Measurements from ENCODE around the gene ZNF74.
"Not testable (repeated sequence)": the region's sequence is repeated elsewhere in the genome, so short reads cannot be mapped to it uniquely, and the experiment has no call there.

Gene ZNF74

GRCh38 chr22:20393705-20394476 is at the start of gene ZNF74:
Gene ZNF74, plus strand, starts transcription at chr22:20394151. Its CDS starts 478 bp downstream, at chr22:20394629.
- DNase-seq: peak; percentile 75 to 96

- DNase-seq: not testable (repeated sequence)
Observed at GRCh38 chr22:20346553-20346952, 47.4 kb upstream of the ZNF74 start.

DNA sequence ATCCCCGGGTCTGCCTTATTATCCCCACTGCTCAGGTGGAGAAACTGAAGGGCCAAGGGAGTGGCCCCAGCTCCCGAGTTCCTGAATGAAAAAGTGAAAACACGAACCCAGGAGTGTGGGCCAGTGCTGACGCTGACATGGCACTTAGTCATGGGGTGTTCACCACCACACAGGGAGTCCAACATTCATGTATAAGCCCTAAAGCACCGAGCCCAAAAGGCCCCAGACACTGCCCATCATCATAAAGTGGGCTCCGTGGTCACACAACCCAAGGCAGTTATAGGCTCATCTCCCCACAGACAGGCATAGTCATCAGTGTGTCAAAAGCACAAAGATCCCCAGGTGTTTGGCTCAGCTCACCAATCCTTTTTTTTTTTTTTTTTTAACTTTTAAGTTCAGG is 41.4 kb upstream of the ZNF74 start:
- not testable (repeated sequence) for DNase-seq

GRCh38 chr22:20354238-20354975 is 39.5 kb upstream of the ZNF74 start:
- no peak for DNase-seq

GRCh38 chr22:20355939-20356636 is 37.9 kb upstream of the ZNF74 start:
- DNase-seq: not testable (repeated sequence)

DNA sequence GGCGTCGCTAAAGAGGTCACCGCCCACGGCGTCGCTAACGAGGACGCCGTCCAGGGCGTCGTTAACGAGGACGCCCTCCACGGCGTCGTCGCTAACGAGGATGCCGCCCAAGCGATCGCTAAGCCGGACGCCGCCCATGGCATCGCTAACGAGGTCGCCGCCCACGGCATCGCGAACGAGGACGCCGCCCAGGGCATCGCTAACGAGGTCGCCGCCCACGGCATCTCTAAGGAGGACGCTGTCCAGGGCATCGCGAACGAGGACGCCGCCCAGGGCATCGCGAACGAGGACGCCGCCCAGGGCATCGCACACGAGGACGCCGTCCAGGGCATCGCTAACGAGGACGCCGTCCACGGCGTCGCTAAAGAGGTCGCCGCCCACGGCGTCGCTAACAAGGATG is 37.0 kb upstream of the ZNF74 start:
- DNase-seq: not testable (repeated sequence)

GRCh38 chr22:20357967-20358366 is 36.0 kb upstream of the ZNF74 start:
- DNase-seq: not testable (repeated sequence)

GRCh38 chr22:20358503-20359239 is 35.3 kb upstream of the ZNF74 start:
- not testable (repeated sequence) for DNase-seq

DNA sequence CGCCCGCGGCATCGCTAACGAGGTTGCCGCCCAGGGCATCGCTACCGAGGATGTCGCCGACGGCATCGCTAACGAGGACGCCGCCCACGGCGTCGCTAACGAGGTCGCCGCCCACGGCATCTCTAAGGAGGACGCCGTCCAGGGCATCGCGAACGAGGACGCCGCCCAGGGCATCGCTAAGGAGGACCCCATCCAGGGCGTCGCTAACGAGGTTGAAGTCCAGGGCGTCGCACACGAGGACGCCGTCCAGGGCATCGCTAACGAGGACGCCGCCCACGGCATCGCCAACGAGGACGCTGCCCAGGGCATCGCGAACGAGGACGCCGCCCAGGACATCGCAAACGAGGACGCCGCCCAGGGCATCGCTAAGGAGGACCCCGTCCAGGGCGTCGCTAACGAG is 33.7 kb upstream of the ZNF74 start:
- DNase-seq: not testable (repeated sequence)

DNA sequence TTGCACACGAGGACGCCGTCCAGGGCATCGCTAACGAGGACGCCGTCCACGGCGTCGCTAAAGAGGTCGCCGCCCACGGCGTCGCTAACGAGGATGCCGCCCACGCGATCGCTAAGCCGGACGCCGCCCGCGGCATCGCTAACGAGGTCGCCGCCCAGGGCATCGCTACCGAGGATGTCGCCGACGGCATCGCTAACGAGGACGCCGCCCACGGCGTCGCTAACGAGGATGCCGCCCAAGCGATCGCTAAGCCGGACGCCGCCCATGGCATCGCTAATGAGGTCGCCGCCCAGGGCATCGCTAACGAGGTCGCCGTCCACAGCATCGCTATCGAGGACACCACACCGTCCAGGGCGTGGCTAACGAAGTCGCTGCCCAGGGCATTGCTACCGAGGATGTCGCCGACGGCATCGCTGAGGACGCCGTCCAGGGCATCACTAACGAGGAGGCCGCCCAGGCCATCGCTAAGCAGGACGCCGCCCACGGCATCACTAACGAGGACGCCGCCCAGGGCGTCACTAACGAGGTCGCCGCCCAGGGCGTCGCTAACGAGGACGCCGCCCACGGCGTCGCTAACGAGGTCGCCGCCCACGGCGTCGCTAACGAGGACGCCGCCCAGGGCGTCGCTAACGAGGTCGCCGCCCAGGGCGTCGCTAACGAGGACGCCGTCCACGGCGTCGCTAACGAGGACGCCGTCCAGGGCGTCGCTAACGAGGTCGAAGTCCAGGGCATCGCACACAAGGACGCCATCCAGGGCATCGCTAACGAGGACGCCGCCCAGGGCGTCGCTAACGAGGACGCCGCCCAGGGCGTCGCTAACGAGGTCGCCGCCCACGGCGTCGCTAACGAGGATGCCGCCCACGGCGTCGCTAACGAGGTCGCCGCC is 32.8 kb upstream of the ZNF74 start:
- DNase-seq: not testable (repeated sequence)

DNA sequence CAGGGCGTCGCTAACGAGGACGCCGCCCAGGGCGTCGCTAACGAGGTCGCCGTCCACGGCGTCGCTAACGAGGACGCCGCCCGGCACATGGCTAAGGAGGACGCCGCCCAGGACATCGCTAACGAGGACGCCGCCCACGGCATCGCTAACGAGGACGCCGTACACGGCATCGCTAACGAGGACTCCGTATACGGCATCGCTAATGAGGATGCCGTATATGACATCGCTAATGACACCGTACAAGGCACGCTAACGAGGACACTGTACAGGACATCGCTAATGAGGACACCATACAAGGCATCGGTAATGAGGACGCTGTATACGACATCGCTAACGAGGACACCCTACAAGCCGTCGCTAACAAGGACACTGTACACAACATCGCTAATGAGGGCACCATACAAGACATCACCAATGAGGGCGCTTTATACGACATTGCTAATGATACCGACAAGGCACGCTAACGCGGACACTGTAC is 32.2 kb upstream of the ZNF74 start:
- DNase-seq: not testable (repeated sequence)

- DNase-seq: not testable (repeated sequence)
Observed at GRCh38 chr22:20362403-20362802, 31.5 kb upstream of the ZNF74 start.

DNA sequence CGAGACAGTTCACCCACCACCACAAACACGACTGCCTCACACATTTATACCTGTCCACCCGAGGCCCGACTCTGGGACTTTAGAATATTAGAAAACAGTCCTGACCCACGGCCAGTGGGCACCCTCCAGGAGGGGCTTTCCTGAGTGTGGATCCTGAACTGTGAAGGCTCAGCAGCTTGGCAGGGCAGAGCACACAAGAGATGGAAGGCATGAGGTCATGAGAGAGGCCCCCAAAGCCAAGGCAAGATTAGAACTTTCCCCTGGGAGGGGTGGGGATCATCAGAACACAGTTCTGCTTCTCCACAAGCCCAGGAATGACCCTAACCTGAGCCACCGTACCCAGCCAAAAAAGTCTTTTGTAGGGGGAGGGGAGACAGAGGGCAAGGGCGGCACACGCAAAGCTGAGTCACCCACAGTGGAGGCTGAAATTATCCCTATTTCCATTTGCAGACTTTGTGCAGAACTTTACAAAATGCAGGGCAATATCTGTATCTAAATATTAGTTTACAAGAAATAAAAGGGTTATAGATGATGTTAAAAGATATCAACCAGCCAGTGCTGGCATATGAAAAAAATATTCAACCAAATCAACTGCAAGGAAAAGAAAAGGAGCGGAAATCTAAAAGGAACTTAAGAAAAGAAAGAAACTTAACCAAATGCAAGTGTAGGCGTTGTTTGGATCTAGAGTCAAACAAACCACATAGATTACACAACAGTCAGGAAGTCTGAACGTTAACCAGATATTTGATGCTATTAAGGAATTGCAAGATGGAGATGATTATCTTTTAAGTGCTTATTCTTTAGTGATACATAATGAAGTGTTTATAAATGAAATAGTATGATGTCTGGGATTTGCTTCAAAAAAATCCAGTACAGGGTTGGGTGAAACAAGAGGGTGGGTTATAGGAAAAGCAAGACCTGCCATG is 29.4 kb upstream of the ZNF74 start:
- not testable (repeated sequence) for DNase-seq

GRCh38 chr22:20366841-20367240 is 27.1 kb upstream of the ZNF74 start:
- DNase-seq: not testable (repeated sequence)

DNA sequence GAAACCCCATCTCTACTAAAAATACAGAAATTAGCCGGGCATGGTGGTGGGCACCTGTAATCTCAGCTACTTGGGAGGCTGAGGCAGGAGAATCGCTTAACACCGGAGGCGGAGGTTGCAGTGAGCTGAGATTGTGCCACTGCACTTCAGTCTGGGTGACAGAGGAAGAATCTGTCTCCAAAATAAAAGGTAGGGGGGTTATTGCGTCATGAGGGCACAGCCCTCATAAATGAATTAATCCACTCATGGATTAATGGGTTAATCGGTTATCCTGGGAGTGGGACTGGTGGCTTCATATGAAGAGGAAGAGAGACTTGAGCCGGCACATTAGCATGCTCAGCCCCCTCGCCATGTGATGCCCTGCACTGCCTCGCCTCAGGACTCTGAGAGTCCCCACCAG is 25.1 kb upstream of the ZNF74 start:
- not testable (repeated sequence) for DNase-seq

DNA sequence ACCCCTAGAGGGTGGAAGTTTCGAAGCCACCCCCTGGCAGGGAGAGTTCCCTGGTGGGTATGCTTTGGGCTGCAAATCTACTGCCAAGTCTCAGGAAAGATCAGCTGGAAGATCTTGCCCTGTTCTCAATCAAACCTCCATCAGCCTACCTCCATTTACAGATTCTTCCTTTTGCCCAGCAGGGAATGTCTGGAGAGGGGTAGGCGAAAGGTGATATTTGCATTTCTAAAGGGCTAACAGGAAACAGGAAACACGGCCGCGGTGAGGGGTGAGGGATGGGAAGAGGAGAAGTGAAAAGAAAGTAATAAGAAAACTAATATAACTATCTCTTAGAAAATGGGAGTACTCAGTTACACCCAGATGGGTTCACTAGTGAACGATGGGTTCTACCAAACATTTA is 22.3 kb upstream of the ZNF74 start:
- not testable (repeated sequence) for DNase-seq

DNA sequence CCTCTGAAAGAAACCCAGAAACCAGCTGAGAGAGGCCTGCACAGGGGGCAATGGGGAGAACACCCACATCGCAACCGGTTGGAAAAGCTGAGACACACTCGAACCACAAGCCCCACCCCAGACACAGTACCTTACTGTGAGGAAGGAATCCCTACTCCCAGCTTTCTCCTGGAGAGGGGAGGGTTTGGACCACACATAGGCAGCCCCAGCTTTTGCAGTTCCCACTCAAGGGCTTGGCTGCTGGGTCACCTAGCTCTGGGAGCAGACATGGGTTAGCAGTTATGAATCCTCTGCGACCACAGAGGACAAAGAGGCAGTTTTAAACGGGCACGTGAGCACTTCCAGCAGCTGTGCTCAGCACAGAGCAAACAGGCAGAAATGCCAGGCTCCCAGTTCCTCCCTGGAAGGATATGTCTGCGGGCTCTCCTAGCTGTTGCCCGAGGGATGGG is 21.5 kb upstream of the ZNF74 start:
- not testable (repeated sequence) for DNase-seq

DNA sequence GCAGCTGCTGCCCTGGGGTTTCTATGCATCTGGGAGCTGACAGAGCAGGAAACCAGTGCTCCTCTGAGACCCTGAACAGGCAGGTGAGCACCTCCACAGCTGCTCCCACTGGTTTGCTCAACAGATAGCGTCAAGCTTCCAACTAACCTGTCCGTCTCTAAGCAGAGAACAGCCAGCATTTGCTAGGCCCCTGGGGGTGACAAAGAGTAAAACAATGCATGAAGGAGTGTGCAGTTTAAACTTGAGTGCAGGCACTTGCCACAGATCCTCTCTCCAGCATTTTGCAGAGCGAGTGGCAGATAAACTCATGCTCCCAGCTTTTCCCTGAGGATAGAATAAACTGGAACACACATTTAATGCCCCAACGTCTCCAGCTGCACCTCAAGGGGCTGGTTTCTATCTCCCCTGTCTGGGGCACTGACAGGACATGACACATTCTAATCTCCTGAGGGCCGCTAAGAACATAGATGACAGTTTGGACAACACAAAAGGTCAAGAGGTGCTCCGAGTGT is 20.7 kb upstream of the ZNF74 start:
- not testable (repeated sequence) for DNase-seq

GRCh38 chr22:20374130-20374529 is 19.8 kb upstream of the ZNF74 start:
- not testable (repeated sequence) for DNase-seq

DNA sequence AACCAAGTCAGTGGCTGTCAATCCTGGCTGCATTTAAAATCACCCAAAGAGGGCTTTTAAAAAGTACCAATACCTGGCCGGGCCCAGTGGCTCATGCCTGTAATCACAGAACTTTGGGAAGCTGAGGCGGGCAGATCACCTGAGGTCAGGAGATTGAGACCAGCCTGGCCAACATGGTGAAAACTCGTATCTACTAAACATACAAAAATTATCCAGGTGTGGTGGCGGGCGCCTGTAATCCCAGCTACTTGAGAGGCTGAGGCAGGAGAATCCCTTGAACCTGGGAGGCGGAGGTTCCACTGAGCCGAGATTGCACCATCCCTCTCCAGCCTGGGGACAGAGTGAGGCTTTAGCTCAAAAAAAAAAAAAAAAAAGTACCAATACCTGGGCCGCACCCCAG is 17.7 kb upstream of the ZNF74 start:
- DNase-seq: not testable (repeated sequence)
